ENCODE data around the gene HOXC9.

DNA sequence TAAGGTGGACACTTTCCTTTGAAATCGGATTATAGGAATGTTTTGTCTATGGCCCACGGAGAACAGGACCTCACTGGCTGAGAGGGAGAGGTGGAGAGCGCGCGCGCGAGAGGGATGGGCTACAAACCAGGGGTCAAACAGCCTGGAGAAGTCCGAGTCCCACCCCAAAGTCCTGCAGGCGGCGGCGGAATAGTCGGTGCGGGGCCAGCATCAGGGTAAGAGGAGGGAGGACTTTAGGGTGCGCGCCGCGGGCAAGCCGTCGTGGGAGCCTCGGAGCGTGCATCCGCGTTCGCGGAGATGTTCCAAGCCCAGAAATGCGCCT lies 5.5 kb downstream of the HOXC9 start:
- TF ChIP-seq, protein P1, sequence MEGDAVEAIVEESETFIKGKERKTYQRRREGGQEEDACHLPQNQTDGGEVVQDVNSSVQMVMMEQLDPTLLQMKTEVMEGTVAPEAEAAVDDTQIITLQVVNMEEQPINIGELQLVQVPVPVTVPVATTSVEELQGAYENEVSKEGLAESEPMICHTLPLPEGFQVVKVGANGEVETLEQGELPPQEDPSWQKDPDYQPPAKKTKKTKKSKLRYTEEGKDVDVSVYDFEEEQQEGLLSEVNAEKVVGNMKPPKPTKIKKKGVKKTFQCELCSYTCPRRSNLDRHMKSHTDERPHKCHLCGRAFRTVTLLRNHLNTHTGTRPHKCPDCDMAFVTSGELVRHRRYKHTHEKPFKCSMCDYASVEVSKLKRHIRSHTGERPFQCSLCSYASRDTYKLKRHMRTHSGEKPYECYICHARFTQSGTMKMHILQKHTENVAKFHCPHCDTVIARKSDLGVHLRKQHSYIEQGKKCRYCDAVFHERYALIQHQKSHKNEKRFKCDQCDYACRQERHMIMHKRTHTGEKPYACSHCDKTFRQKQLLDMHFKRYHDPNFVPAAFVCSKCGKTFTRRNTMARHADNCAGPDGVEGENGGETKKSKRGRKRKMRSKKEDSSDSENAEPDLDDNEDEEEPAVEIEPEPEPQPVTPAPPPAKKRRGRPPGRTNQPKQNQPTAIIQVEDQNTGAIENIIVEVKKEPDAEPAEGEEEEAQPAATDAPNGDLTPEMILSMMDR (IDR thresholded peaks at IDR 0.05): no peak
- TF ChIP-seq POLR2A (IDR thresholded peaks at IDR 0.05) (no peak), POLR2AphosphoS5 (IDR thresholded peaks at IDR 0.05; ENCODE audit: insufficient read depth in 1 of 2, low read depth in 1 of 2) (no peak)
